Inflammatory macrophage treated with lipopolysaccharide for 4 hours (primary cell): Measurements from ENCODE around the gene ANXA4.
"Not testable (repeated sequence)": the region's sequence is repeated elsewhere in the genome, so short reads cannot be mapped to it uniquely, and the experiment has no call there.

Experiments
- DNase-seq: peaks from one replicate; pipeline ENCODE4 v3.0.0-alpha.2; 2020

Gene ANXA4

GRCh38 chr2:69815717-69816116 is 73.8 kb downstream of the ANXA4 start:
- no peak for DNase-seq

GRCh38 chr2:69816923-69817542 is 75.1 kb downstream of the ANXA4 start:
- peak; percentile 88 for DNase-seq

GRCh38 chr2:69817729-69818501 is 76.0 kb downstream of the ANXA4 start:
- DNase-seq = no peak

- DNase-seq = no peak
Measured at GRCh38 chr2:69827796-69828540, 86.0 kb downstream of the ANXA4 start.

- no peak for DNase-seq
Measured at GRCh38 chr2:69828938-69829255, 87.0 kb downstream of the ANXA4 start.

GRCh38 chr2:69829256-69830044 is 87.5 kb downstream of the ANXA4 start, which contains the start of gene GMCL1:
GMCL1 (plus strand) TSS chr2:69829660; CDS start chr2:69829893, 233 bp downstream.
- DNase-seq = peak; percentile 97

- DNase-seq = peak; percentile 26
Measured at GRCh38 chr2:69830045-69830905, 88.3 kb downstream of the ANXA4 start.

GRCh38 chr2:69830906-69831241 is 88.9 kb downstream of the ANXA4 start:
- not testable (repeated sequence) for DNase-seq

- no peak for DNase-seq
Measured at GRCh38 chr2:69831354-69831905, 89.5 kb downstream of the ANXA4 start.

- DNase-seq = no peak
Measured at GRCh38 chr2:69833752-69834151, 91.8 kb downstream of the ANXA4 start.

GRCh38 chr2:69835666-69836065 is 93.7 kb downstream of the ANXA4 start:
- DNase-seq = no peak

- no peak for DNase-seq
Measured at GRCh38 chr2:69836316-69836715, 94.4 kb downstream of the ANXA4 start.

- DNase-seq = peak; percentile 27
Measured at GRCh38 chr2:69837533-69837932, 95.6 kb downstream of the ANXA4 start.

- DNase-seq = no peak
Measured at GRCh38 chr2:69843993-69844392, 102.1 kb downstream of the ANXA4 start.

- DNase-seq = no peak
Measured at GRCh38 chr2:69844560-69844959, 102.6 kb downstream of the ANXA4 start.

GRCh38 chr2:69846182-69847067 is 104.5 kb downstream of the ANXA4 start:
- DNase-seq = no peak

GRCh38 chr2:69847068-69847828 is 105.3 kb downstream of the ANXA4 start:
- DNase-seq = no peak

- DNase-seq = no peak
Measured at GRCh38 chr2:69848186-69848790, 106.4 kb downstream of the ANXA4 start.

- DNase-seq = no peak
Measured at GRCh38 chr2:69858261-69858660, 116.3 kb downstream of the ANXA4 start.

GRCh38 chr2:69863298-69863697 is 121.4 kb downstream of the ANXA4 start:
- DNase-seq = no peak
